GM19351 (cell line): ENCODE data around the gene PRRC2B.
"Not testable (repeated sequence)": the region's sequence is repeated elsewhere in the genome, so short reads cannot be mapped to it uniquely, and the experiment has no call there.

Experiments
- ATAC-seq: cut with Tn5 transposase; IDR thresholded peaks from one replicate; pipeline ENCODE4 v1.9.1; 2021; ENCODE audit warnings: mild to moderate bottlenecking, moderate library complexity; ENCODE audit not compliant: unreplicated experiment

Gene PRRC2B

DNA sequence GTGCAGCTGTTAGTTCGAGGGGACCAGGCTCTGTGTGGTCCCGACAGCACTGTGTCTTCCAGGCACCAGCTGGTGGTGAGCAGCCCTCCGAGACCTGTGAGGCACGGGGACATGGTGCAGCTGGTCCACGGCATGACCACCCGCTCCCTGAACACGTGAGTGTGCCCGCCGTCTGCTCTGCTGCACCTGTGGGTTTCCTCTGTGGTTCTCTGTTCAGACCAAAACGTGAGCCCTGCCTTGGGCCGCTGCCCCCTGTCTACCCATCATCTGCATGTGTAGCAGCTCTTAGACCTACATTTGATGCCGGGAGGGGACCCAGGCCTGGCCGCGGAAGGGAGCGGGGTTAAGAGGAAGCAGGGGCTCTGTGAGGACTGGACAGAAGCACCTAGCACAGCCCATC lies 119.3 kb downstream of the PRRC2B start:
- no peak for ATAC-seq

DNA sequence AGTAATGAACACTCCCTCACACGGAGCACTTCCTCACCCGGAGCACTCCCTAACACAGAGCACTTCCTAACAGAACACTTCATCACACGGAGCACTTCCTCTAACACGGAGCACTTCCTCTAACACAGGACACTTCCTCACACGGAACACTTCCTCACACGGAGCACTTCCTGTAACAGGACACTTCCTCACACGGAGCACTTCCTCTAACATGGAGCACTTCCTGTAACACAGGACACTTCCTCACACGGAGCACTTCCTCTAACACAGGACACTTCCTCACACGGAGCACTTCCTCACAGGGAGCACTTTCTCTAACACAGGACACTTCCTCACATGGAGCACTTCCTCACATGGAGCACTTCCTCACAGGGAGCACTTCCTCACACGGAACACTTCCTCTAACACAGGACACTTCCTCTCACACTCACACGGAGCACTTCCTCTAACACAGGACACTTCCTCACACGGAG lies 121.7 kb downstream of the PRRC2B start:
- not testable (repeated sequence) for ATAC-seq

DNA sequence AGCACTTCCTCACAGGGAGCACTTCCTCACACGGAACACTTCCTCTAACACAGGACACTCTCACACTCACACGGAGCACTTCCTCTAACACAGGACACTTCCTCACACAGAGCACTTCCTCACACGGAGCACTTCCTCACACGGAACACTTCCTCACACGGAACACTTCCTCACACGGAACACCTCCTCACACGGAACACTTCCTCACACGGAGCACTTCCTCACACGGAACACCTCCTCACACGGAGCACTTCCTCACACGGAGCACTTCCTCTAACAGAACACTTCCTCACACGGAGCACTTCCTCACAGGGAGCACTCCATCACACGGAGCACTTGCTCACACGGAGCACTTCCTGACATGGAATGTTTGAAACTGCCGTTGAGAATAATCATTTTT lies 122.2 kb downstream of the PRRC2B start:
- no peak for ATAC-seq

DNA sequence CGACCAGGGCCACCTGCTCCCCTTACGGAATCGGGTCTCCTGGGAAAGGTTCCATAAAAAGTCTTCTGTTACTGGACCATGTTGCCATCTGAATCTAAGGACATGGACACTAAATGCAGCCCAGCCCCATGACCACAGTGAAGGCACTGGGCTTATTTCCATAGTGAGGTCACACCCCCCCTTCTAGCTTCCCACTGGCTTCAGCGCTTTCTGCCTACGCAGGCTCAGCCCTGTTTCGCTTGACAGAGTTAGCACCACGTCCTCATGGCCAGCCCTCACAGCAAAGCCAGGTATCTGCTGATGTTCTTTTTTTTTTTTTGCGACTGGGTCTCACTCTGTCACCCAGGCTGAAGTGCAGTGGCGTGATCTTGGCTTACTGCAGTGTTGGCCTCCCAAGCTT lies 123.0 kb downstream of the PRRC2B start:
- ATAC-seq, result no peak

DNA sequence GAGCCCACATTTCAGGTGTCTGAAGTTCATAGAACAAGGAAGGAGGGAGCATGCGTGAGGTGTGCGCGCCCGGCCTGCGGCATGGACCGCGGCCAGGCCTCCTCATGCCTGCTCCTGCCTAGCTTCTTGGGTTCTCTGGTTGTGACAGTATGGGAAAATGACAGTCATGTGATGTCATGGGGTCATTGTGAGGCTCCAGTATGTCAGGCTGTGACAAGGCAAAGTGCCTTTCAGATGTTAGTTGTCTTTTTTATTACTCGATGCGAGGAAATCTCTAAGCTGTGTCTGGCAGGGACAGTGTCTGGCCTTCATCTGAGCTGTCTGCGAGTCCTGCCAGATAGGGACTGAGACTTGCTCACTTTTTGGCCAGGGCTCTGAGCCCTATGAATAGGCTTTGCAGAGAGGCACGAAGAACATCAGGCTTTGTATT lies 123.9 kb downstream of the PRRC2B start:
- no peak for ATAC-seq

DNA sequence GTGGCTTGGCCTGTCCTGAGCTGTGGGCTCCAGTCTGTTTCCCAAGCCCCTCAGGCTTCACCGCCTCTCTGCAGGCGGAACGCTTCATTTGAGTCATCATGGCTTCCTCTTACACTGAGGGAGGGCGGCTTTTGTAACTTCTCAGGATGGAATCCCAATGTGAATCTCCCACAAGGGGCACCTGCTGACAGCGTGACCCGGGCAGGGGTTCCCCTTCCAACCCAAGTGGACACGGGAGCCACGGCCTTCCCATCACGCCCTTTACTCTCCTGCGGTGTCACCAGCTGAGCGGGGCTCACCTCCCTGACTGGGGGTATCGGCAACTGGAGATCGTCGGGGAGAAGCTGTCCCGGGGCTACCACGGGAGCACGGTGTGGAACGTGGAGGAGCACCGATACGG lies 124.7 kb downstream of the PRRC2B start:
- ATAC-seq, result no peak

DNA sequence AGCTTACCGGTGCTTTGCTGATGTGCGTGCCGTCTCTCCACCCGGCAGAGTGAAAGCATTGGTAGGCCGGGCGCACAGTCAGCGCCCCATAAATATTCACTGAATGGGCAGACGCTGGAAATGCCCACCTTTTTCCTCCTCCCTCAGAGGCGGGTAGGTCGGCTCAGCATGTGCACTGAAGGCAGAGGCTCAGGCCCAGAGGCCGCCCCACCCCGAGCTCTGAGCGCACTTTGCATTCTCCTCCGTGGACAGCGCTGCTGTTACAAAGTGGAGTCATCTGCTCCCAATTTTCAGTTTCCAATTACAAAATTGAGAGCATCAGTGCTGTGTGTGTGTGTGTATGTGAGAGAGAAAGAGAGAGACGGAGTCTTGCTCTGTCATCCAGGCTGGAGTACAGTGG lies 126.6 kb downstream of the PRRC2B start:
- ATAC-seq, result no peak

DNA sequence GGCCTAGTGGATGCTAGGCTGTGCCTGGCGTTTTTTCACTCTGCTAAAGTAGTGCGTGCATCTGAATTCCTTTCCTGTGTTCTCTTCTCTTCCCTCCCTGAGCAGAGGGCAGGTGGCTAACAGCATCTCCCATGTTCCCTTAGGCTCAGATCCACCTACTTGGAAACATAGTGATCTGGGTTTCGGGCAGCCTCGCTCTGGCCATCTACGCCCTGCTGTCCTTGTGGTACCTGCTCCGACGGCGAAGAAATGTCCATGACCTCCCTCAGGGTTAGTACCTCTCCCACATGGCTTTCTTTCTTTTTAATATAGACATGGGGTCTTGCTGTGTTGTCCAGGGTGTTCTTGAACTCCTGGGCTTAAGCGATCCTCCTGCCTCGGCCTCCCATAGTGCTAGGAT lies 127.3 kb downstream of the PRRC2B start:
- ATAC-seq, result no peak

DNA sequence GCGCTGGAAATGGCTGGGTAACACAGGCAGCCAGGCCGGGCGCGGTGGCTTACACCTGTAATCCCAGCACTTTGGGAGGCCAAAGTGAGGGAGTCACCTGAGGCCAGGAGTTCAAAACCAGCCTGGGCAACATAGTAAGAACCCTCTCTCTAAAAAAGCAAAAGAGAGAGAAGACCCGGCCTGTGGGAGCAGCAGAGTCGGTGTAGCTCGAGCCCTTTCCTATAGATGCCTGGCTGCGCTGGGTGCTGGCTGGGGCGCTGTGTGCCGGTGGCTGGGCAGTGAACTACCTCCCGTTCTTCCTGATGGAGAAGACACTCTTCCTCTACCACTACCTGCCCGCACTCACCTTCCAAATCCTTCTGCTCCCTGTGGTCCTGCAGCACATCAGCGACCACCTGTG lies 127.9 kb downstream of the PRRC2B start:
- no peak for ATAC-seq

DNA sequence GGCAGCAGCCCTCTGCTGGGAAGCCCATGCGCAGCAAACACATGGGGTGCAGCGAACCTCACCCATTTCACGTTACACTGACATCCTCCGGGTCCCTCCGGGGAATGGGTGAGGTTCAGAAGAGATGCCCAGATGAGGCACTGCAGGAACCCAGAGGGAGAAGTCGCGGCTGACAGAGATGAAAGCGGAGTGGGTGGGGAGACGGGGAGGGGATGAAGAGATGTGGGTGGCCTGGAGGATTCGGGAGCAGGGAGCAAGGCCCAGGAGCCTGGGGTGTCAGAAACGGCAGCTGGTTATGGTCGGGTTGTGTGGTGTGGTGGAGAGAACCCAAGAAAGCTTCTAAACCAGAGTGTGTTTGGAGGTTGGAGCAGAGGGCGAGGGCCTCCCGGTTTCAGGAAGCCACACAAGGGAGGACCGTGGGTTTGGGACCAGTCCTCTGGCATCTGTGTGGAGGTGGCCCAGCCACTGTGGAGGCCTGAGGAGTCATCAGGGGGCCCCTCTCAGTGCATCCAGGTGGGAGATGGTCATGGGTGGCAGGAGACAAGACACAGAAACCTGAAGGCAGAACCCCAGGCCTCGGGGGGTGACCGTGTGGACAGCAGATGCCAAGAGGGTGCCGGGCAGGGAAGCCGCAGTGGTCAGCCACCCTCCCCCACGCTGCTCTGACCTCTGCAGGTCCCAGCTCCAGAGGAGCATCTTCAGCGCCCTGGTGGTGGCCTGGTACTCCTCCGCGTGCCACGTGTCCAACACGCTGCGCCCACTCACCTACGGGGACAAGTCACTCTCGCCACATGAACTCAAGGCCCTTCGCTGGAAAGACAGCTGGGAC lies 128.6 kb downstream of the PRRC2B start:
- no peak for ATAC-seq

DNA sequence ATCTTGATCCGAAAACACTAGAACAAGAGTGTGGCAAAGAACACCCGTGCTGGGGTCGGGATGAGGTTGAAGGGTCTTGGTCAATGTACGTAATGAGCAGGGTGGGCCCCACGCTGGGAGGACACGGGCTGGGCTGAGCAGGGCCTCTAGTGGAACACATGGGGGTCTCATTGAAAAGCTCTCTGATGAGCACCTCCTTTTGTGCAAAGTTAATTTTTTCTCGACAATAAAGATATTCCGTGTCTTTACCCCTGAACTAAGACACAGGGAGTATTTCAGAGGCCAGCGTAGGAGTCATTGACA lies 129.2 kb downstream of the PRRC2B start:
- ATAC-seq, result no peak

DNA sequence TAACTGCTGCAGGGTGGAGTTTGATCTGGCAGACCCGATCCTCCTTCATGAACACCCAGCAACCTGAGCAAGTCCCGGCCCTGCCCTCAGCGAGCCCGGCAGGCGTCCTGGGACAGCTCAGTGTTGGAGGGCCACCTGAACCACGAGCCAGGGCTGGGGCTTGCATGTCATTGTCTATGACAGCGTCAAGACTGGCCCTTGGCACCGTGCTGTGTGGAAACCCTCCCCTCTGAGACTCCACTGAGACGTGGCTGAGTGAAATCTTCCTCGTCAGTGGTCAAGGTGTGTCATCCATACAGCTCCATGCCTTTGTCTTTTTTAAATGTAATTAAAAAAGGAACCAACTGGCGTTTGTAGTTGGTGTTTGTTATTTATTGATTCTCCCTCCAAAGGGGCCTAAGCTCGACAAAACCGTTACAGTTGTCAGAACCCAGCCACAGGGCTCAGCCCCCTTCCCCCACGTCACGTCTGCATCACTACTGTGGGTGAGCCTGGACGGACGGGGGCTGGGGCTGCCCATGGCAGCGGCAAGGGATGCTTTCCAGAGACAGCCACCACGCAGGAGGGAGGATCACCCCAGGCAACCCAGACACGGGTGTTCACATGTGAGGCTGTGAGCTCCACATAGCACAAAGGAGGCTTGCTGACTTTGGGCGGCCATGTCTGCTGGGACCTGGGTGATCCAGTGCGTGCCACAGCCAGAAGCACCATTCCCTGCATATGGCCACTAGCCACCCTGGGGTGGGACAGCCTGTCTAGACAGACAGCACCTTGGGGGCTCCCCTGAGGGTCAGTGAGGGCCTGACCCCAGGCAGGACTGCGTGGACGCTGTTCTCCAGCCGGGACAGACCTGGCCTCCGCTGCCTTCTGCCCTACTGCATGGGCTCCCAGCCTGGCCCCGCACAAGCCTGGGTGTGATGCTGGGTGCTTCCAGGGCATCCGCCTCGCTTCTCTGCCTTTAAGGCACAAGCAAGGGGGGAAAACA lies 129.9 kb downstream of the PRRC2B start:
- no peak for ATAC-seq

DNA sequence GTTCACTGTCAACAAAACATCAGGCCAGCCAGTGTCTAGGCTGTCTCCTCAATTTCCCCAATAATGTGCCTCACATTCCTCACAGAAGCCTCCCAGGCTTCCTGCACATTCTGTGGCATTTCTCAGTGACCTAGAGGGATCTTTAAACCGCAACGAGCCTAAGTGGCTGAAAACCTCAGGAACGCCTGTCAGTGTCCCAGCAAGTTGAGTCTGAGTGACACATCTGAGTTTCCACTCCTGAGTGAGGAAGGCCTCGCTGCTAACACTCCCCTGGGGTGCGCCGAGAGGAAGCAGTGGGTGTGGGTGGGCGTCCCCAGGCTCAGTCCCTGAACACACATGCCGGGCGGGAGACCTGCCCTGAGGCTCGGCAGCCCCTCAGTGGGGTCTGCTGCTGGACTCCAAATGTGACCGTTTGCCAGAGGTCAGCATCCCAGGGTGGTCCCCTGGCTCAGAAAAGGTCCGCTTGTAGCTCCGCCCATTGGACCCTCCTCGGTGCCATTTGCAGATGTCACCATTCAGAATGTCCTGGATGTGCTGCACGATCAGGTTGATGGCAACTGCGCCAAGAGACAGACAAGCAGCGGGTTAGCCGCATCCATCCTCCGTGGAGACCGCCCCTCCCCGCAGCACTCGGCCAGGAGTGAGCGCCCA lies 130.9 kb downstream of the PRRC2B start:
- ATAC-seq, result no peak

DNA sequence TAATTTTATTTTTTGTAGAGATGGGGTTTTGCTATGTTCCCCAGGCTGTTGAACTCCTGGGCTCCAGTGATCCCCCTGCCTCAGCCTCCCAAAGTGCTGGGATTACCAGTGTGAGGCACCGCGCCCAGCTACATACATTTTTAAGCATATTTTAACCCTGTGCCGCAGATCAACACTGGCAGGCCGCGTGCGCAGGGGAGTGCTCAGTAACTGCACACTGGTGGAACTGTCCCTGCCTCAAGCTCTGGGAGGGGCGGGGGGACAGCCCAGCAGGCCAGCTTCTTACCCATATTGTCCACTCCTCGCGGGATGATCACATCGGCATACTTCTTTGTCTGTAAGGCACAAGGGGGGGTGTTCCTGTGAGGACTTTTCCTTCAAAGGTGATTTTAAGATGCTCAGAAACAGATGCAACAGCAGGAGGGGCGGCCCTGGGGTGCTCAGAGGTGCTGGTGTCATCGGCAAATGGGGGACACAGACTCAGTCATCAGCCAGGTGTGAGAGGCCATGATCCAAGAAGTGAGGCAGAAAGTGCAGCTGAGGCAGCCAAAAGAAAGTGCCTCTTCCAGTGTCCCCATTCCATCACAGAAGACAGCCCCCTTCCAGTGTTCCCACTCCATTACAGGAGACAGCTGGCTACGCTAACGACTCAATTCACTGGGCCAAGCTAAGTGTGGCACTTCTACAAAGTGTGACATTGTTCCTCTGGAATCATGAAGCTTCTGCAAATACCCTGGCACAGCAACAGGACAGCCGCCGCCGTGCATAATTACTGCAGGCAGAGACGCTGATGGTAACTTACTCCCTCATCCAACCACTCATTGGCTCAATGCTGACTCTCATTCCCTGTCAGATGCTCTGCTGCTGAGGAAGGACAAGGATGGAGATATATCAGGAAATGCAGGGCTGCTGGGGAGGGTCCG lies 132.0 kb downstream of the PRRC2B start:
- ATAC-seq, result no peak

DNA sequence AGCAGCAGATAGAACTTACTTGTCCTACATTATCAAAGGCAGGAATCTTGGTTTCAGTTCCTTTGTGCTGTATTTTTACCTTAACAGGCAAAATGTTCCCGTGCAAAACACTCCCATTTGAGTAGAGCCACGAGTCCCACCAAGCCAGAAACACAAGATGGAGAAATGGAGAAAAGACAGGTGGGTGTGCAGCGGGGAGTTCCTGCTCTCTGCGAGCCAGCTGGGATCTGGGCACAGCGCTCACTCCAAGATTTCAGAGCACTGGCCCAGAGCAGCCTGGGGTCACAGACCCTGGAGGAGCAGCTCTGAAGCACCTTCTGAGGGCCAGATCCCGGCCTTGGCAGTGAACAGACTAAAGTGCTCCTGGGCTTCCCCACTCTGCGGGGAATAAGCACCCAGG lies 134.3 kb downstream of the PRRC2B start:
- ATAC-seq, result no peak

DNA sequence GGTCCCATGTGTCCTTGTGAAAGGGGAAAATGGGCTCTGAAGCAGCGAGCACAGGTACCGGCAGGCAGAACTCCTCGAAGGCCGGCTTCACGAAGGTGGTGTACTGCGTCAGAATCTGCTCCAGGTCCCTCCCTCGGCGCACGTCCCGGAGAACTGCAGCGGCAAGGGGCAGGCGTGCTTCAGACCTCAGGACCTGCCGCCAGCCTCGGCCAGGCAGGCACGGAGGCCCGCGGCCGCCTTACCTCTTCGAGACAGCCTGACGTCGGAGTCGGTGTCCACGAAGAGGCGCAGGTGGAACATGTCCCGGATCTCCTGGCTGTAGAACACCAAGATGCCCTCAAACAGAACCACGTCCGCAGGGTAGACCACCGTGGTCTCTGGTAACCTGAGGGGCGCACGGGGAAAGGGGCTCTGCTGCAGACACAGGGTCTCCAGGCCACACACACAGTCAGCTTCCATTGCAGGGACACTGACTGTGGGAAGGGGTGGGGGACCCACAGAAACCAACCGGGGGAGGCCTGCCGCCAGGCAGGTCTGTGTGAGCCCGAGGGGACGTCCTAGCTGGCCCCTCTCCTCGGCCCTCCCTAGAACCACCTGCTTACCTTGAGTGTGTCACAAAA lies 135.1 kb downstream of the PRRC2B start:
- no peak for ATAC-seq

DNA sequence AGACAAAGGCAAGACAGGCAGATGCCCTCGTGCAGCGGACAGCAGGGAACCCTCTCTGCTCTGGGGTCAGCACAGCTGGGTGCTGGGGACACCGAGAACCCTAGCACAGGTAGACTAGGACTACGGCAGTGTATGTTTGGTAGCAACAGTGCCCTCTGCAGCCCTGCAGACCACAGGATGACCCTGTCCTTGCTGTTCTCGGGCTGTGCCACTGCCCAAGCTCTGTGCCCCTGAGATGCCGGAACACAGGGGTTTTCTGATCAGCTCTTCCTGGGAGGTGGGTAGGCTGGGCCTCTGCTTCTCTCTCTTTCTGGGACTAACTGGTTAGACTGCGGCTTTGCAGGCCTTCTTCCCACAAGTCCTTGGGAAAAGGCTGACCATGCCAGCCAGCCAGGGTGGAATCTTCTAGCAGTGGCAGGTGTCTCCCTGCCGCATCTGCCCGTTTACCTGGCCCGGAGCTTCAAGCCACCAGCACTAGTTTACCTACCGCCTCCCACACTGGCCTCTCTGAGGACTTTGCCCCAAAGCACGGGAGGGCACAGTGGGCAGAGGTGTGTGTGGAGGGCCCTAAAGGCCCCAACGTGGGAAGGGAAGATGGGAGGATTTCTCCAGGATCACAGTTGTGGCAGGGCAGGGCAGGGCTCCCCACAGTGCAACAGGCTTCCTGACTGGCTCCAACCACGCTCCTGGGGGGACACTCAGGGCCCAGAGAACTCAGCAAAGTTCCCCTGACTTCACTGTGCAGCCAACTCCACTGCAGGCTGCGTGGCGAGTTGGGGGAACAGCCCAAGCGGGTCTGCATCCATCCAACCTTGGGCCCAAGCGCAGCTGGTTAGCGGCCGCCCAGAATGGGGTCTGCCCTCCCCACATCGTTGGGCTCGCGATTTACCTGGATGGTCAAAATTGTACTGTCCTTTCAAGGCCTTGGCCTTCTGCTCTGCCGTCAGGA lies 136.0 kb downstream of the PRRC2B start:
- no peak for ATAC-seq

DNA sequence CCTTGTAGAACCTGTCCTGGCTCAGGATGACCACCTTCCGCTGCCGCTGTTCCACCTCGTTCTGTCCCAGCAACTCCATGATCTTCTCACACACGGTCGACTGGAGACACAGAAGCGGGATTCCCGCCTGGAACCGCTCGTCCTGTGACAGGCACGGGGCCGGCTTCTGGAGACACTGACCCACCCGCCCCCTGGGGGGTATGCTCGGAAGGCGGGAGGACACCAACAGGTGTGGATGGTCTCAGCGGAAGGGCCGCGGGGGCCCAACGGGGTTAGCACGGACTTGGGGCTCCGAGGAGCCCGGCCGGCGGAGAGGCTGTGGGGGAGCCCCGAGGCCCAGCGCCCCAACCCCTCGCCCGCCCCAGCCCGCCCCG lies 136.6 kb downstream of the PRRC2B start:
- ATAC-seq, result peak; percentile 21
